OCI-M2 (cell line): ENCODE measurements around the gene SEC24A.
A peak's percentile ranks its signal among the peaks of the same experiment; 100 is the strongest.
"Not testable (repeated sequence)": the region's sequence is repeated elsewhere in the genome, so short reads cannot be mapped to it uniquely, and the experiment has no call there.

Source experiments
- DNase-seq: peaks from one replicate; lab custom pipeline; 2025; ENCODE audit not compliant: unreplicated experiment; lab: John Stamatoyannopoulos, UW

The SEC24A gene

DNA sequence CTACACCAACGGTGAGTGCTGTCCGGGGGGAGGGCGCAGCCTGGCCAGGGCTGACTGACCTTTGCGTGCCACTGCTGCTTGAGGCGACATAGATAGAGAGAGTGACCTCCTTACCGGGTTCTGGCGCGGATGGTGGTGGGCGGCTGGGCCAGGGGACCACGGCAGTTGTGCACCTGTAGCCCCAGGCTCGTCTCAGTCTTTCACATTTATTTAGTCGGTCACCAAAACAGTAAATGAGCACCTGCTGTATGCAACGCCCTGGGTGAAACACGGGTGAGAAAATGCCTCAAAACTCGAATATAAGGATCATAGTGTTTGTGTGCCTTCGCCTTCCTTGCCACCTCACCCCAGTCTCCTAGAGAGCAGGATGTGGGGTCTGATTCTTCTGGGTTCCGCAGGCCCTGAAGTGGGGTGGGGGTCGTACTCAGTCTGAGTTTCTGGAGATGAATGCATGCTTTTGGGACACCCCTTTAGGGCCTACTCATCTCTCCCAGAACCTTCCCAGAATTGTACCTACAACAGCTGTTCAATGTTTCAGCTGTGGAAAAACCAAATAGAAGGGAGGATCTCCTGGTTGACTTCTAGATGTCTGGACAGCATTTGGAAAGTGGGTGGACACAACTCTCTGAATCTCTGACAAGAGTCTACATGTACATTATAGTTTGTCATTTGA is 714 bp downstream of the SEC24A start:
- no peak for DNase-seq

DNA sequence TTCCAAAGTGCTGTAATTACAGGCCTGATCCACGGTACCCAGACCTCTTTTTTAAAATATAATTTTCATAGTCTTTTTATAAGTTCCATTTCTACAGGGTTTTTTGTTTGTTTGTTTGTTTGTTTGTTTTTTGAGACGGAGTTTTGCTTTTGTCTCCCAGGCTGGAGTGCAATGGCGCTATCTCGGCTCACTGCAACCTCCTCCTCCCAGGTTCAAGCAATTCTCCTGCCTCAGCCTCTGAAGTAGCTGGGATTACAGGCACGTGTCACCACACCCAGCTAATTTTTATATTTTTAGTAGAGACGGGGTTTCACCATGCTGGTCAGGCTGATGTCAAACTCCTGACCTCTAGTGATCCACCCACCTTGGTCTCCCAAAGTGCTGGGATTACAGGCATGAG is 2.1 kb downstream of the SEC24A start:
- DNase-seq: not testable (repeated sequence)

DNA sequence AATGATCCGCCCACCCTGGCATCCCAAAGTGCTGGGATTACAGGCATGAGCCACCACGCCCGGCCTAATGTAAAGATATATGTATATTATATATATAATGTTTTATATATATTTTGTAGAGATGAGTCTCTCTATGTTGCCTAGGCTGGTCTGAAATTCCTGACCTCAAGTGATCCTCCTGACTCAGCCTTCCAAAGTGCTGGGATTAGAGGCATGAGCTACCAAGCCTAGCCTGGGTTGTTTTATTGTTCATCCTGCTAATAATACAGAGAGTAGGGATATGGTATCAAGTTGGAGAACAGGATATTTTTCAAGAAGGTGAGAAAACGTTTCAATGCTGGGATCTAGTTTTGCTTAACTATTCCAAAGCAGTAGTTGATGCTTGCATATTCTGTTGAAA is 2.9 kb downstream of the SEC24A start:
- DNase-seq: no peak

DNA sequence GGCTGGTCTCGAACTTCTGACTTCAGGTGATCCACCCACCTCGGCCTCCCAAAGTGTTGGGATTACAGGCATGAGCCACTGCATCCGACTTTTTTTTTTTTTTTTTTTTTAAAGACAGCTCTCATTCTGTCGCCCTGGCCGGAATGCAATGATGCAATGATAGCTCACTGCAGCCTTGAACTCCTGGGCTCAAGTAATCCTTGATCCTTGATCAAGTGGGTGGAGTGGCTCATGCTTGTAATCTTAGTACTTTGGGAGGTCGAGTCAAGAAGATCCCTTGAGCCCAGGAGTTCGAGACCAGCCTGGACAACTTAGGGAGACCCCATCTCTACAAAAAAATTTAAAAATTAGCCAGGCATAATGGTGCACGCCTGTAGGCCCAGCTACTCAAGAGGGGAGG is 8.1 kb downstream of the SEC24A start:
- no peak for DNase-seq

DNA sequence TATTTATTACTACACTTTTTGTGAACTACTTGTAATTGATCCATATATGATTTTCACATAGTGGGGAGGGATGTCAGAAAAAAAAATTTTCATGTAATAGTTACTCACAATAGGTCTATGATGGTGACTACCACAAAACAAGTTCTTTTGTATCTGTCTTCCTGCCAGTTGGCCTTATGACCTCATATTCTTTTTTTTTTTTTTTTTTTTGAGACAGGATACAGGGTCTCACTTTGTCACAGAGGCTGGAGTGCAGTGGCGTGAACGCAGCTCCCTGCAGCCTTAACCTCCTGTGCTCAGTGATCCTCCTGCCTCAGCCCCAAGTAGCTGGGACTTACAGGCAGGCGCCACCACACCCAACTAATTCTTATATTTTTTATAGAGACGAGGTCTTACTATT is 10.9 kb downstream of the SEC24A start:
- no peak for DNase-seq

DNA sequence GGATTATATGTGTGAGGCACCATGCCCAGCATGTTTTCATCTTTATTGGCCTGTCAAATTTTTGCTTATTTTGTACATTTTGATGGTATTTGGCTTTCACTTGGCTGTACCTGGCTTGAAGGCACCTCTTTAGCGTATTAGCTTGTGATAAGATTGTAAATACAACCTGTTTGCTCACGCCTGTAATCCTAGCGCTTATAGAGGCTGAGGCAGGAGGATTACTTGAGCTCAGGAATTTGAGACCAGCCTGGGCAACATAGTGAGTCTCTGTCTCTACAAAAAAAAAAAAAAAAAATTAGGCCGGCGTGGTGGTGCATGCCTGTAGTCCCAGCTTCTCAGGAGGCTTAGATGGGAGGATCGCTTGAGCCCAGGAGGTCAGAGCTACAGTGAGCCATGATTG is 11.3 kb downstream of the SEC24A start:
- no peak for DNase-seq

DNA sequence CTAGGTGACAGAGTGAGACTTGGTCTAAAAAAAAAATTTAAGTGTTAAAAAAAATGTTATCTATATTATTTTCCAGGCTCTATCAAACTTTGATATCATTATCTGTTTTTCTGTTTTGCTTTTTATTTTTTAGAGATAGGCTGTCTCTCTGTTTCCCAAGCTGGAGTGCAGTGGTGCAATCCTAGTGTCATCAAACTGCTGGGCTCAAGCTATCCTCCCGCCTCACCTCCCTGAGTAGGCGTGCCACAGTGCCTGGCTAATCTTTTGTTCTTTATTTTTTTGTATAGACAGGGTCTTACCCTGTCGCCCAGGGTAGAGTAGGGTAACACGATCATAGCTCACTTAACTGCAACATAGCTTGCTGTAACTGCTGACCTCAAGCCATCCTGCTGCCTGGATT is 14.4 kb downstream of the SEC24A start:
- DNase-seq: no peak

DNA sequence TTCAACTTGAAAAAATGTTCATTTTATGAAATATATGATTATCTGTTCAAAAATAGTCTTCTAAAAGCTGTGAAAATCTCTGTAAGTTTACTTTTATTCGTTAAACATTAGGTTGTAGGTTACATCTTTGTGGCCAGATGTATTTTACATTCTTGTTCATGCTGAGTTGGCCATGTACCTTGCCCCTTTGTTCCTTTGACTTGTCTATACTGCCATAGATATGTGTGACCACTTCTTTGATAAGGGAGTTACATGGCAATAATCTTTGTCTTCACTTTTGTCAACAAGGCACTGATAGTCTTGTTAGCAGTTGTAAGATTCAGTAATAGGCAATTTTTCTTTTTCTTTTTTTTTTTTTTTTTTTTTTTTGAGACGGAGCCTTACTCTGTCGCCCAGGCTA is 15.9 kb downstream of the SEC24A start:
- no peak for DNase-seq

DNA sequence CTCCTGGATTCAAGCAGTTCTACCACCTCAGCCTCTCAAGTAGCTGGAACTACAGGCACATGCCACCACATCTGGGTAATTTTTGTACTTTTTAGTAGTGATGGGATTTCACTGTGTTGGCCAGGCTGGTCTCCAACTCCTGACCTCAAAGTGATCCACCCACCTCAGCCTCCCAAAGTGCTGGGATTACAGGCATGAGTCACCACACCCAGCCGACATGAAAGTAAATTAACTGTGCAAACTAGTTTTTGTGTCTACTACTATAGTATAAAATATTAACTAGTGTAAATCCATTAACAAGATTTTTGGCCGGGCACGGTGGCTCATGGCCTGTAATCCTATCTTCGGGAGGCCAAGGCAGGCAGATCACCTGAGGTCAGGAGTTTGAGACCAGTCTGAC is 25.0 kb downstream of the SEC24A start:
- not testable (repeated sequence) for DNase-seq

DNA sequence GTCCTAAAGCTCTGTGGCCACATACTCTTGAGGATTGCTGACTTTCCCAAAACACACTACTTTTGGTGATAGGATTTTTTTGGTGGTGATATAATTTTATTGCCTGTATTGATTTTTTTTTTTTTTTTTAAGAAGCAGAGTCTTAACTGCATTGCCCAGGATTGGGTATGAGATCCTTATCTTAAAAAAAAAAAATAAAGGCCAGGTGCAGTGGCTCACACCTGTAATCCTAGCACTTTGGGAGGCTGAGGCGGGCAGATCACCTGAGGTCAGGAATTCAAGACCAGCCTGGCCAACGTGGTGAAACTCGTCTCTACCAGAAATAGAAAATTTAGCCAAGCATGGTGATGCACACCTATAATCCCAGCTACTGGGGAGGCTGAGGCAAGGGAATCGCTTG is 28.8 kb downstream of the SEC24A start:
- DNase-seq: not testable (repeated sequence)

DNA sequence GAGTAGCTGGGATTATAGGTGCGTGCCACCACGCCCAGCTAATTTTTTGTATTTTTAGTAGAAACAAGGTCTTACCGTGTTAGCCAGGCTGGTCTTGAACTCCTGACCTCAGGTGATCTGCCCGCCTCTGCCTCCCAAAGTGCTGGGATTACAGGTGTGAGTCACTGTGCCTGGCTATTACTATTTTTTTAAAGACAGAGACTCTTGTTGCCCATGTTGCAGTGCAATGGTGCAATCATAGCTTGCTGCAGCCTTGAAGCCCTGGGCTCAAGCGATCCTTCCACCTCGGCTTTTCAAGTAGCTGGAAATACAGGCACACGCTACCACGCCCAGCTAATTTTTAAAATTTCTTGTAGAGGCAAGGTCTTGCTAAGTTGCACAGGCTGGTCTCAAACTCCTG is 41.6 kb downstream of the SEC24A start:
- DNase-seq: not testable (repeated sequence)

DNA sequence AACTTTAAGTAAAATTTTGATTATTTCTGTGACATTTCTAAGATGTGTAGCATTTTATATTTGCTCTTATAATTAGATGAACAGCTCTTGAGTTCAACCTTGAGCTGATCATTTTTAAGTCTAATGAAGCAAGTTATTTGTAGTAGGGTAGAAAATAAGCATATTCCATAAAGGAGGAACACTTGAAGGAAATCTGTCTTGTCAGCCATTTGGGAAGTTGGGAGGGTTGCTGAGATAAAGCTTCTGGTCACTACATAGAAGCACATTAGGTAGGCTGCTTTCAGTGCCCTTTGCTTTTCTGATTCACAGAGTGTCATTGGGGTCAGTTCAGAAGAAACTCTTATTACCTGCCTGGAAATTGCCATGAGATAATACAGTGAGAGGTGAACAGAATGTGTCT is 44.1 kb downstream of the SEC24A start:
- no peak for DNase-seq

DNA sequence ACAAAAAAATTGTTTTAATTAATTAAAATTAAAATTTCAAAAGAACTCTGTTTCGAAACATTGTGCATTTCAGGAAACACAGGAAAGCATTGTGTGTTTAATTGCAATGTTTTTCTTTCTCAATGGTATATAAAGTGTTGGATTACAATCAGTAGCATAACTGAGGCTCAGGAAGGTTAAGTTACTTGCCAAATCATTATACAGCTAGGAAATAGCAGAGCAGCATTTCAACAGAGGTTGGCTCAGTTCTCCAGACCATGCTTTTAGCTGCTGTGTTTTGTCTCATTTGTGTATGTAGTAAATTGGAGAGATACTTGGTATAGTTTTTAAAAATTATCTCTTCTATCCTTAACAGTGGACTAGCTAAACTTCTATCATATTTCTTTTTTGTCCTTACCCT is 59.7 kb downstream of the SEC24A start:
- DNase-seq: no peak

DNA sequence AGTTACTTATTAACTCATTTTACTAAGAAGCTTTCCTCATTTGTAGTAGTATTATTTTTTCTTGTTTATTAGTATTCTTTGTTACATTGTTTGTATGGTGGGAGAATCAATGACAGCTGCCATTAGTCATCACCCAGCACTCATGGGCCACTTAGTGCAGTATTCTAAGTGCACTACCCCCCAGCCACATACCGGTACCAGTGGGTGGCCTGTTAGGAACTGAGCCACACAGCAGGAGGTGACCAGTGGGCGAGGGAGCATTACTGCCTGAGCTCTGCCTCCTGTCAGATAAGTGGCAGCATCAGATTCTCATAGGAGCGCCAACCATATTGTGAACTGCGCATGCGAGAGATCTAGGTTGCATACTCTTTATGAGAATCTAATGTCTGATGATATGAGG is 65.5 kb downstream of the SEC24A start:
- no peak for DNase-seq

DNA sequence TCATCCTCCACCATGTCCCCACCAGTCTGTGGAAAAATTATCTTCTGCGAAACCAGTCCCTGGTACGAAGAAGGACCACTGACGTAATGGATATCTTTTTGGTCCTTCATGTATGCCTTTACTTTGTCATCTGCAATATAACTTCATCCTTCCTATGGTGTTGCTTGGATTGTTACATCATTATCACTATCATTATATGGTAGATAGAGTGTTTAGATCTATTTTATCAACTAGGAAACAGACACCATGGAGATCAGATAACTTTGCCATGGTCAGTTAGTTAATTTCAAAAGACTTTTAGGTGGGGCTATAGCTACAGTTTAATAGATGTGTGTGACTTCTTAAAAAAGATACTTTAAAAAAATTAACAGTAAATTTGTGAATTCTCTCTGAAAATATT is 66.0 kb downstream of the SEC24A start:
- no peak for DNase-seq

DNA sequence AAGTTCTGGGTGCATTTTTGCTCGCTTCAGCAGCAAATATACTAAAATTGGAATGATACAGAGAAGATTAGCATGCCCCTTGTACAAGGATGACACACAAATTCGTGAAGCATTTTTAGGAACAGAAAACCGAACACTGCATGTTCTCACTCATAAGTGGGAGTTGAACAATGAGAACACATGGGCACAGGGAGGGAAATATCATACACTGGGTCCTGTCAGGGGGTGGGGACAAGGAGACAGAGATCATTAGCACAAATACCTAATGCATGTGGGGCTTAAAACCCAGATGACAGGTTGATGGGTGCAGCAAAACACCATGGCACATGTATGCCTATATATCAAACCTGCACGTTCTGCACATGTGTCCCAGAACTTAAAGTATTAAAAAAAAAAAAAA is 66.9 kb downstream of the SEC24A start:
- DNase-seq: not testable (repeated sequence)

DNA sequence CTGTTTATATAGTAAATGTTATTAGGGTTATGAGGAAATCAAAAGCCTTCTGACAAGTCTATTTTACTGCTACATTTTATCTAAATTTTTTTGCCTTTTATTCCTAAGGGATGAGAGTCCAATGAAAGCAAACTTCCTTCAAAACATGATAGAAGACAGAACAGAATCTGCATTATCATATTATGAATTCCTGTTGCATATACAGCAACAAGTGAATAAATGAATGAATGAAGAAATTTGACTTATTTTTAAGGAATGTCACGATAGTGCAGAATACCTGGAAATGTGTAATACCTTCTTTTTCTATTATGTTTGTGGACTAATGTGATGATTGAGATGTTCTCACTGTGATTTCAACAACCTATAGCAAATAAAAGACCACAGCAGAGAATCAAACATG is 76.3 kb downstream of the SEC24A start:
- DNase-seq: no peak

DNA sequence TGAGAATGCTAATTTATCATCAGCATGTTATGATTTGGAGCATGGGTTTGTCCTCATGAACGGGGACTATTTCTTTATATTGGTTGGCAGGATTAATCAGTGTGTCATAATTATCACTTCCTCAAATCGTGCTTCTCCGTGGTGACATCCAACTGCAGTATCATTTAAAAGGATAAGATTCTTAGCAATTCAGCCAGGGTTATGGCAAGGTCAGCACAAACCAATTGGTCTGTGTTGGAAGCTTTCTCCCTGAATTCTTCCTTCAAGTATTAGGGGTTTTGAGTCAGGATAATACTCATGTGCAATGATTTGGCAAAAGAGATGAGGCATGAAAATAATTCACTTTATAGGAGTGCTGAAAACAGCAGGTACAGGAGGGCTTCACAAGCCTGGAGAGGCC is 84.2 kb downstream of the SEC24A start:
- no peak for DNase-seq

DNA sequence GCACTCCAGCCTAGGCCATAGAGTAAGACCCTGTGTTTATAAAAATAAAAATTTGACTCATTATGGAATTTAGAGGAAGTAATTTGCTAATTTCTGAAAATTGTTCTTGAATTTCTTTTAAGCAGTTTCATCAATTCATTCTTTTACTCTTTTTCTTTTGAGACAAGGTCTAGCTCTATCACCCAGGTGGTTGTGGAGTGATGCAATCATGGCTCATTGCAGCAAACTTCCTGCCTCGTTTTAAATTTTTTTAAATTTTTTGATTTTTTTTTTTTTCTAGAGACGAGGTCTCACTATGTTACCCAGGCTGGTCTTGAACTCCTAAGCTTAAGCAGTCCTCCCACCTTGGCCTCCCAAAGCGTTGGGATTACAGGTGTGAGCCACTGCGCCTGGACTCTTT is 86.7 kb downstream of the SEC24A start:
- DNase-seq: no peak

DNA sequence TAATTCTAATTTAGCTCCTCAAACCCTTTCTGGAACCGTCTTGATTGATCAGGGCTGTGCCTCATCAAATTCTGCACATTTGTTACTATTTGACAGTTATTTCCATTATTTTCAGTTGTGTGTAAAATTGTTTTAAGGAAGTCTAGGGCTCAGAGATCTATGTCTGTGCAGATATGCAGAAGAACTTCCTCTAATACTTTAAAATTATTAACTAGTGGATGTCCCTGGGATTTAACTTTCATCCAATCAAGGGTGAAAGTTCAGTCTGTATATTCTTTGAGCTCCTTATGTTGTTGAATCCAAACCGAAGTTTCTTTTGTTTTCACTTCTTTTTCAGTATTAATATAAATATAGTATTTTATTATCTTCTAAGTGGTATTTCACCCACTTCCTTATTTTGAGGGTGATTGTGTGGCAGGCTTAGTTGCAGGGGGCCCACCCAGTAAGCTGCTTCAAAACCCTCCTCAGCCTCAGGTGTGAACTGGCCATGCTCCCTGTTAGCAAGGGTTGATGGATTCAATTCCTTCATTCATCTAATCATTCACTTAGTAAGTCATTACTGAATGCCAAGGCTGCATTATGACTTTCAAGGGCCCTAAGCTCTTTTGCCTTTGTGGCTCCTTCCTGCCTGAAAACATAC is 87.7 kb downstream of the SEC24A start:
- DNase-seq: no peak

DNA sequence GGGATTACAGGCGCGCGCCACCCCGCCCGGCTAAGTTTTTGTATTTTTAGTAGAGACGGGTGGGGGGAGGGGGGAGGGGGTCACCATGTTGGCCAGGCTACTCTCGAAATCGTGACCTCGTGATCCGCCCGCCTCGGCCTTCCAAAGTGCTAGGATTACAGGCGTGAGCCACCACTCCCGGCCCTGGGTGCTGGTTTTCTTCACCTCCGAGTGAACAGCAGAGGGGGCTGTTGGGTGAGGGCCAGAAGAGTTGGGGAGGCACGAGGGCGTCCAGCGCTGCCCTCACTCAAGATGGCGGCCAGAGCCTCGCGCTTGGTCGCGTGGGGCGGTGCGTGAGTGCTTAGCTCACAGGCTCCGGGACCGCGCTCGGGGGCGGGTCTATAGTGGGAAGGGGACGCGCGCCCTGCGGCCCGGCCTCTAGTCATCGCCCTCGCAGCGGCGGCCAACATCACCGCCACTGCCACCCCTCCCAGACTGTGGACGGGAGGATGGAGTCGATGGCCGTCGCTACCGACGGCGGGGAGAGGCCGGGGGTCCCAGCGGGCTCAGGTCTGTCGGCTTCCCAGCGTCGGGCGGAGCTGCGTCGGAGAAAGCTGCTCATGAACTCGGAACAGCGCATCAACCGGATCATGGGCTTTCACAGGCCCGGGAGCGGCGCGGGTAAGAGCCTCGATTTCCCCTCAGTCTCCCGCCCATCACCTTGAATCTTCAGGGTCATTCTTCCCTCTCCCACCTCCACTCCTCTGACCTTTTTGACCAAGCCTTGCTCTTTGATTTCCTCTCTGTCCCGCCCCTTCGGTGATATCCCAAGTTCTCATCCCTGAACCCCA is 89.8 kb downstream of the SEC24A start, which contains the start of gene CAMLG:
TSS of gene CAMLG (plus strand) at position 416 of the 830 bp plus-strand sequence. CDS start at position 489, 73 bp downstream.
- DNase-seq: peak; percentile 44
